Keratinocyte (primary cell): Measurements from ENCODE around the gene PRADC1. TPM values are rescaled to one million over a fixed set of nuclear protein-coding genes. Genes with fewer than 3 reads are reported as not detected.

Source experiments
- DNase-seq: peaks from one replicate; pipeline ENCODE4 v3.0.0-alpha.2; 2011; ENCODE audit warnings: low read depth, missing footprints, low spot score
- FAIRE-seq: peaks from 2 replicates; lab custom pipeline; 2011; peaks lifted over from hg19 to GRCh38; lab: Jason Lieb, UNC
- H2AFZ ChIP-seq: 2 replicates; pipeline ENCODE4 v1.6.0; 2012; ENCODE audit warnings: low read length, control low read depth, inconsistent platforms; ENCODE audit not compliant: control insufficient read depth
- H3K27ac ChIP-seq: 2 replicates; pipeline ENCODE4 v1.5.1; 2011; ENCODE audit warnings: low read length; ENCODE audit not compliant: control insufficient read depth, insufficient read depth
- H3K27me3 ChIP-seq: 3 replicates; pipeline ENCODE4 v1.6.0; 2011; ENCODE audit warnings: low read length; ENCODE audit not compliant: control insufficient read depth, insufficient read depth; ENCODE audit errors: extremely low read depth
- H3K36me3 ChIP-seq, 2 experiments: 2 replicates in 1 of 2; 3 replicates in 1 of 2; pipeline ENCODE4 v1.5.1; 2011; ENCODE audit warnings: low read length in 2 of 2, mild to moderate bottlenecking in 1 of 2; ENCODE audit not compliant: control insufficient read depth in 2 of 2, insufficient read depth in 2 of 2; ENCODE audit errors: extremely low read depth in 1 of 2
- H3K4me1 ChIP-seq: 3 replicates; pipeline ENCODE4 v1.5.1; 2011; ENCODE audit warnings: low read length; ENCODE audit not compliant: control insufficient read depth, insufficient read depth; ENCODE audit errors: extremely low read depth
- H3K4me2 ChIP-seq: 3 replicates; pipeline ENCODE4 v1.6.0; 2011; ENCODE audit warnings: low read depth, low read length; ENCODE audit not compliant: control insufficient read depth, insufficient read depth; ENCODE audit errors: extremely low read depth
- H3K4me3 ChIP-seq, 3 experiments: fragments of 200-600 bp in 1 of 3; sonication (generic) in 1 of 3; 2 replicates in 2 of 3; 3 replicates in 1 of 3; pipeline ENCODE4 v1.5.1; 2011 to 2016; ENCODE audit warnings: low read length in 3 of 3, mild to moderate bottlenecking in 3 of 3, control low read depth in 2 of 3, inconsistent platforms in 1 of 3, low read depth in 1 of 3, mixed read lengths in 1 of 3, mixed run types in 1 of 3, moderate library complexity in 1 of 3; ENCODE audit not compliant: control insufficient read depth in 2 of 3, insufficient read depth in 2 of 3; ENCODE audit errors: extremely low read depth in 1 of 3
- H3K79me2 ChIP-seq: 2 replicates; pipeline ENCODE4 v1.6.0; 2012; ENCODE audit warnings: low read length; ENCODE audit not compliant: control insufficient read depth, insufficient read depth
- H3K9ac ChIP-seq: 3 replicates; pipeline ENCODE4 v1.6.0; 2011; ENCODE audit warnings: low read length; ENCODE audit not compliant: control insufficient read depth, insufficient read depth; ENCODE audit errors: extremely low read depth
- H3K9me1 ChIP-seq: 3 replicates; pipeline ENCODE4 v1.6.0; 2011; ENCODE audit warnings: low read length; ENCODE audit not compliant: control insufficient read depth, insufficient read depth; ENCODE audit errors: extremely low read depth
- H3K9me3 ChIP-seq: 2 replicates; pipeline ENCODE4 v1.5.1; 2012; ENCODE audit warnings: low read depth, low read length; ENCODE audit not compliant: control insufficient read depth
- H4K20me1 ChIP-seq: 3 replicates; pipeline ENCODE4 v1.6.0; 2011; ENCODE audit warnings: low read length; ENCODE audit not compliant: control insufficient read depth, insufficient read depth; ENCODE audit errors: extremely low read depth
- CTCF ChIP-seq, 3 experiments: IDR thresholded peaks in 1 of 3; conservative IDR thresholded peaks in 1 of 3; optimal IDR thresholded peaks in 1 of 3; 2 replicates in 2 of 3; 3 replicates in 1 of 3; pipeline versions ENCODE3 to v1.5.1; 2011; ENCODE audit warnings: low read length in 3 of 3, mild to moderate bottlenecking in 3 of 3, moderate library complexity in 2 of 3, control low read depth in 1 of 3, inconsistent platforms in 1 of 3; ENCODE audit not compliant: insufficient read depth in 2 of 3; ENCODE audit errors: extremely low read depth in 1 of 3
- EZH2 ChIP-seq: IDR thresholded peaks from one replicate; pipeline ENCODE4 v1.6.1; 2012; ENCODE audit warnings: inconsistent platforms, mild to moderate bottlenecking, low read length, moderate library complexity
- dilution Hi-C: fragments of 300-500 bp; cut with MboI; formaldehyde crosslinking; loops from one replicate; pipeline ENCODE4 v1.7.0; 2020; ENCODE audit warnings: low sequenced_read_pairs; ENCODE audit not compliant: extremely low pct_ligation_motif_present
- polyA plus RNA-seq, 5 experiments: library from polyadenylated mRNA; depleted of rRNA in 3 of 5; stranded (reverse) in 3 of 5; stranded (forward) in 1 of 5; unstranded in 1 of 5; fragments of >200 nt; gene quantifications; 1 replicate in 1 of 5; 2 replicates in 3 of 5; 3 replicates in 1 of 5; pipeline versions ENCODE4 v1.2.1 to v1.2.3, GENCODE V29; 2011 to 2012; ENCODE audit warnings: missing spikeins in 2 of 5, low read depth in 1 of 5, low replicate concordance in 1 of 5

Gene PRADC1
- polyA plus RNA-seq, 1 donor (not counting 4 experiments of a cell fraction or from before 2014, with no cell fraction given) = 8.2 TPM

GRCh38 chr2:73249636-73250035 lies 16.6 kb upstream of the PRADC1 start:
- H3K27ac ChIP-seq = no peak overlapping the region
- peaks cover 21% of the 10 kb centered on the region for H4K20me1 ChIP-seq
- no peak for FAIRE-seq

GRCh38 chr2:73246850-73247249 lies 13.8 kb upstream of the PRADC1 start:
- H3K36me3 ChIP-seq = peaks cover 47 to 70% of the 10 kb centered on the region in 2 experiments
- peaks cover 4% of the 10 kb centered on the region for H3K9me1 ChIP-seq
- H3K9me3 ChIP-seq = no peaks in the 10 kb centered on the region
- H3K27me3 ChIP-seq = no peaks in the 10 kb centered on the region
- H3K79me2 ChIP-seq = peaks cover 22% of the 10 kb centered on the region
- H4K20me1 ChIP-seq = peaks cover 32% of the 10 kb centered on the region
- no peak overlapping the region for H3K27ac ChIP-seq
- H2AFZ ChIP-seq = no peak overlapping the region
- peaks cover 18% of the 10 kb centered on the region for H3K4me1 ChIP-seq
- FAIRE-seq (no peak), DNase-seq (no peak)
- no peak overlapping the region for H3K4me3 ChIP-seq
- H3K4me2 ChIP-seq = no peak overlapping the region
- dilution Hi-C loops = no loop called here
- no peak overlapping the region for H3K9ac ChIP-seq
- TF ChIP-seq EZH2 (no peak), CTCF (optimal IDR thresholded peaks at IDR 0.05 in 1 of 3, IDR thresholded peaks at IDR 0.05 in 1 of 3, conservative IDR thresholded peaks at IDR 0.05 in 1 of 3; ENCODE audit: extremely low read depth in 1 of 3, insufficient read depth in 2 of 3, low read length in 3 of 3) (no peak)

More at GRCh38 chr2:73249636-73250035, 16.6 kb upstream of the PRADC1 start:
- Histone ChIP-seq H3K27me3 (no peaks in the 10 kb centered on the region), H3K36me3 (peaks cover 54 to 77% of the 10 kb centered on the region in 2 experiments), H3K4me1 (peaks cover 14% of the 10 kb centered on the region), H3K9me3 (no peaks in the 10 kb centered on the region), H3K79me2 (peaks cover 17% of the 10 kb centered on the region), H3K4me2 (no peak overlapping the region), H3K9ac (no peak overlapping the region), H3K9me1 (peaks cover 10% of the 10 kb centered on the region), H2AFZ (no peak overlapping the region), H3K4me3 (no peak overlapping the region)
- dilution Hi-C loops = no loop called here
- no peak for TF ChIP-seq EZH2
- TF ChIP-seq CTCF (optimal IDR thresholded peaks at IDR 0.05 in 1 of 3, IDR thresholded peaks at IDR 0.05 in 1 of 3, conservative IDR thresholded peaks at IDR 0.05 in 1 of 3; ENCODE audit: extremely low read depth in 1 of 3, insufficient read depth in 2 of 3, low read length in 3 of 3) = no peak
- no peak for DNase-seq
